H1 (cell line): ENCODE data around the gene RREB1. TPM values are rescaled to one million over a fixed set of nuclear protein-coding genes. Genes with fewer than 3 reads are reported as not detected.
A peak's percentile ranks its signal among the peaks of the same experiment; 100 is the strongest.

Experiments used
- CTCF ChIA-PET: fragments of 300-600 bp; sonication (Branson Sonifier 250); formaldehyde crosslinking; loops from one replicate; lab custom pipeline; 2021; ENCODE audit not compliant: partially characterized antibody; lab: Charles Lee
- POLR2A ChIA-PET: fragments of 300-600 bp; sonication (Branson Sonifier 250); formaldehyde crosslinking; loops from one replicate; lab custom pipeline; 2021; ENCODE audit warnings: inconsistent platforms; ENCODE audit not compliant: partially characterized antibody; lab: Charles Lee
- DNase-seq, 2 experiments: peaks; one replicate each; pipeline versions ENCODE4 v3.0.0 to v3.0.0-alpha.2; 2010 to 2022; ENCODE audit warnings: low spot score in 2 of 2, low read depth in 1 of 2, mixed read lengths in 1 of 2
- FAIRE-seq: peaks from 2 replicates; lab custom pipeline; 2011; peaks lifted over from hg19 to GRCh38; lab: Jason Lieb, UNC
- H2AFZ ChIP-seq: 2 replicates; pipeline ENCODE4 v1.8.1; 2012; ENCODE audit warnings: low read length, inconsistent platforms
- H2AK5ac ChIP-seq: 2 replicates; pipeline ENCODE4 v1.6.1; 2013; ENCODE audit warnings: low read depth, low read length
- H2BK120ac ChIP-seq: replicated peaks from 2 replicates; pipeline ENCODE3; 2013; ENCODE audit warnings: low read depth, low read length, inconsistent platforms
- H2BK12ac ChIP-seq: 2 replicates; pipeline ENCODE4 v1.6.1; 2013; ENCODE audit warnings: low read depth, low read length
- H2BK15ac ChIP-seq: 2 replicates; pipeline ENCODE4 v1.6.1; 2013; ENCODE audit warnings: low read length
- H2BK20ac ChIP-seq: 2 replicates; pipeline ENCODE4 v1.6.1; 2013; ENCODE audit warnings: low read length
- H2BK5ac ChIP-seq: 2 replicates; pipeline ENCODE4 v1.6.1; 2013; ENCODE audit warnings: low read depth, low read length
- H3K14ac ChIP-seq: 2 replicates; pipeline ENCODE4 v1.6.1; 2013; ENCODE audit warnings: inconsistent platforms; ENCODE audit not compliant: insufficient read length
- H3K18ac ChIP-seq: 2 replicates; pipeline ENCODE4 v1.6.1; 2013; ENCODE audit warnings: low read length; ENCODE audit errors: extremely low read depth
- H3K23ac ChIP-seq: 2 replicates; pipeline ENCODE4 v1.6.1; 2013; ENCODE audit warnings: inconsistent platforms; ENCODE audit not compliant: insufficient read length
- H3K23me2 ChIP-seq: 2 replicates; pipeline ENCODE4 v1.6.1; 2013; ENCODE audit warnings: low read depth, low read length
- H3K27ac ChIP-seq: 2 replicates; pipeline ENCODE4 v1.6.1; 2011; ENCODE audit warnings: low read depth, low read length, inconsistent platforms
- H3K27me3 ChIP-seq, 4 experiments: replicated peaks in 1 of 4; 1 replicate in 1 of 4; 2 replicates in 3 of 4; pipeline versions ENCODE4 v1.6.1 to v1.8.1; 2011 to 2013; ENCODE audit warnings: low read length in 3 of 4, mild to moderate bottlenecking in 3 of 4, inconsistent platforms in 2 of 4, mixed read lengths in 2 of 4, moderate library complexity in 1 of 4; ENCODE audit not compliant: control insufficient read depth in 3 of 4, insufficient read depth in 3 of 4; ENCODE audit errors: extremely low read depth in 1 of 4
- H3K36me3 ChIP-seq, 4 experiments: 2 replicates each; pipeline versions ENCODE4 v1.6.1 to v1.8.1; 2011 to 2013; ENCODE audit warnings: mild to moderate bottlenecking in 4 of 4, low read length in 3 of 4, moderate library complexity in 2 of 4, control low read depth in 1 of 4, inconsistent platforms in 1 of 4; ENCODE audit not compliant: insufficient read depth in 4 of 4, control insufficient read depth in 2 of 4
- H3K4ac ChIP-seq: replicated peaks from 2 replicates; pipeline ENCODE3; 2013; ENCODE audit warnings: low read length, low read depth, mixed read lengths, inconsistent platforms; ENCODE audit not compliant: insufficient read length
- H3K4me1 ChIP-seq, 4 experiments: replicated peaks in 1 of 4; 1 replicate in 1 of 4; 2 replicates in 3 of 4; pipeline versions ENCODE4 v1.6.1 to v1.8.1; 2011 to 2013; ENCODE audit warnings: low read length in 3 of 4, inconsistent platforms in 2 of 4, mixed read lengths in 1 of 4; ENCODE audit not compliant: insufficient read depth in 4 of 4, control insufficient read depth in 3 of 4
- H3K4me2 ChIP-seq, 2 experiments: 2 replicates each; pipeline versions ENCODE4 v1.6.1 to v1.8.1; 2011 to 2013; ENCODE audit warnings: low read depth in 2 of 2, low read length in 2 of 2, control low read depth in 1 of 2, inconsistent platforms in 1 of 2, mild to moderate bottlenecking in 1 of 2; ENCODE audit not compliant: insufficient read depth in 1 of 2
- H3K4me3 ChIP-seq, 4 experiments: fragments of 200-600, 300-600 bp in 1 of 4; sonication (generic), shearing (Covaris generic), sonication (Bioruptor Twin) in 1 of 4; 2 replicates each; pipeline versions ENCODE4 v1.5.1 to v1.8.1; 2011 to 2016; ENCODE audit warnings: low read length in 4 of 4, low read depth in 3 of 4, control low read depth in 2 of 4, inconsistent platforms in 2 of 4, mild to moderate bottlenecking in 2 of 4, mixed read lengths in 1 of 4, moderate library complexity in 1 of 4; ENCODE audit not compliant: insufficient read depth in 2 of 4; ENCODE audit errors: extremely low read depth in 1 of 4
- H3K56ac ChIP-seq: replicated peaks from 2 replicates; pipeline ENCODE3; 2013; ENCODE audit warnings: low read depth, mild to moderate bottlenecking, mixed read lengths, low read length, inconsistent platforms; ENCODE audit not compliant: insufficient read length
- H3K79me1 ChIP-seq: 2 replicates; pipeline ENCODE4 v1.6.1; 2013; ENCODE audit warnings: low read depth, low read length, control low read depth
- H3K79me2 ChIP-seq, 2 experiments: 2 replicates each; pipeline versions ENCODE4 v1.6.1 to v1.8.1; 2012 to 2013; ENCODE audit warnings: low read length in 2 of 2, mild to moderate bottlenecking in 2 of 2, inconsistent platforms in 1 of 2; ENCODE audit not compliant: insufficient read depth in 2 of 2, control insufficient read depth in 1 of 2
- H3K9ac ChIP-seq, 4 experiments: replicated peaks in 1 of 4; 1 replicate in 1 of 4; 2 replicates in 3 of 4; pipeline versions ENCODE4 v1.6.1 to v1.8.1; 2011 to 2013; ENCODE audit warnings: low read depth in 3 of 4, low read length in 3 of 4, control low read depth in 2 of 4, mild to moderate bottlenecking in 2 of 4, moderate library complexity in 2 of 4, inconsistent platforms in 1 of 4; ENCODE audit errors: extremely low read depth in 1 of 4
- H3K9me3 ChIP-seq, 2 experiments: 2 replicates each; pipeline versions ENCODE4 v1.6.1 to v1.8.1; 2012 to 2013; ENCODE audit warnings: mild to moderate bottlenecking in 2 of 2, moderate library complexity in 2 of 2, control low read depth in 1 of 2, inconsistent platforms in 1 of 2, low read depth in 1 of 2, low read length in 1 of 2, mixed read lengths in 1 of 2; ENCODE audit not compliant: insufficient read depth in 2 of 2
- H4K20me1 ChIP-seq, 2 experiments: replicated peaks in 1 of 2; 2 replicates each; pipeline versions ENCODE3 to v1.8.1; 2011 to 2013; ENCODE audit warnings: inconsistent platforms in 2 of 2, low read length in 2 of 2, mild to moderate bottlenecking in 1 of 2; ENCODE audit not compliant: insufficient read depth in 2 of 2, control insufficient read depth in 1 of 2
- H4K5ac ChIP-seq: 2 replicates; pipeline ENCODE4 v1.6.1; 2013; ENCODE audit warnings: low read length, low read depth, mixed read lengths, inconsistent platforms; ENCODE audit not compliant: insufficient read length
- H4K8ac ChIP-seq: 2 replicates; pipeline ENCODE4 v1.8.0; 2013; ENCODE audit warnings: mild to moderate bottlenecking, moderate library complexity, low read length, inconsistent platforms; ENCODE audit not compliant: insufficient read depth; ENCODE audit errors: extremely low read depth
- H4K91ac ChIP-seq: replicated peaks from 2 replicates; pipeline ENCODE3; 2013; ENCODE audit warnings: low read length, mixed read lengths, inconsistent platforms; ENCODE audit not compliant: insufficient read length
- EP300 ChIP-seq, 2 experiments: IDR thresholded peaks; 1 replicate in 1 of 2; 2 replicates in 1 of 2; pipeline ENCODE4 v1.6.1; 2011 to 2012; ENCODE audit warnings: low read depth in 2 of 2, low read length in 2 of 2, mild to moderate bottlenecking in 2 of 2, borderline replicate concordance in 1 of 2, inconsistent platforms in 1 of 2, moderate library complexity in 1 of 2
- POU5F1 ChIP-seq: IDR thresholded peaks from 2 replicates; pipeline ENCODE4 v1.6.1; 2011; ENCODE audit warnings: low read depth, mild to moderate bottlenecking, low read length, moderate library complexity
- RAD21 ChIP-seq, 2 experiments: IDR thresholded peaks in 1 of 2; conservative IDR thresholded peaks in 1 of 2; 2 replicates each; pipeline ENCODE4 v1.6.1; 2011; ENCODE audit warnings: low read depth in 2 of 2, low read length in 2 of 2, improper control_type of control experiment in 1 of 2, inconsistent platforms in 1 of 2, mild to moderate bottlenecking in 1 of 2, moderate library complexity in 1 of 2
- RNF2 ChIP-seq: fragments of 200-900, 300-1000 bp; sonication (generic); IDR thresholded peaks from 2 replicates; pipeline ENCODE4 v1.7.1; 2016; ENCODE audit warnings: borderline replicate concordance, low read depth, mild to moderate bottlenecking, antibody characterized with exemption, low read length; ENCODE audit not compliant: poor library complexity, severe bottlenecking; ENCODE audit errors: missing control alignments
- RXRA ChIP-seq: IDR thresholded peaks from 2 replicates; pipeline ENCODE4 v1.6.1; 2011; ENCODE audit warnings: low read depth, mild to moderate bottlenecking, low read length, moderate library complexity; ENCODE audit not compliant: insufficient read depth
- polyA plus RNA-seq, 7 experiments: library from polyadenylated mRNA; depleted of rRNA in 3 of 7; stranded (reverse) in 5 of 7; unstranded in 2 of 7; fragments of >200 nt in 5 of 7; fragments of 200-250 nt in 2 of 7; gene quantifications; 1 replicate in 5 of 7; 2 replicates in 1 of 7; 4 replicates in 1 of 7; pipeline versions ENCODE4 v1.2.1 to v1.2.3, GENCODE V29; 2011 to 2013; ENCODE audit warnings: missing spikeins in 2 of 7, mixed read lengths in 2 of 7
- total RNA-seq: library from RNA; stranded (reverse); fragmentation: NEBNext Ultra II Directional; extraction: Animal tissue kit (Norgen Biotek cat#: 25700); gene quantifications from 2 replicates; pipeline ENCODE4 v1.2.1, GENCODE V29; 2021

RREB1 gene
- total and polyA plus RNA-seq, 2 of the 8 experiments (the other 6 are each of a cell fraction or from before 2014, with no cell fraction given): 3.9 to 34.7 TPM

DNA sequence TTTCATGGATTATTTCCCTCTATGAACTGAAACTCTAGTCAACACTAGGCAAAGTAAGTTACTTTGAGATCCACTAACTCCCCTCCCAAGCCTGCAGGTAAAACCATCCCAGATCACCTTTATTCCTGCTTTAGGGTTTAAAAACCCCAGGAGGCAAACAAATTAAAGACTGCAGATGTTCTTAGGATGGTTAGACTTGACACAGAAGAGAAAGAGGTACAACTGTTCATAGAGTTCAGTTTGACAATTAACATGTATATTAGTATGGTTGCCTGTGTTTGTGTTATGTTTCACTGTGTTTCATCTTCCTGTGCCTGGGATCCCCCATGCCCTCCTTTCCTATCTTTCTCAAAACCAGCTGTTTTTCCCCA, 53.5 kb downstream of the RREB1 start:
- CTCF ChIA-PET: interaction anchor here (1.0 kb wide), 1 partner anchor 53 kb away, joined by 3 read pairs; no protein-coding TSS in a partner anchor
- FAIRE-seq: no peak
- peaks cover 3 to 4% of the 10 kb centered on the region in 2 experiments for H4K20me1 ChIP-seq
- no peak for TF ChIP-seq POU5F1
- no peak for TF ChIP-seq RNF2
- TF ChIP-seq RAD21 (IDR thresholded peaks at IDR 0.05 in 1 of 2, conservative IDR thresholded peaks at IDR 0.05 in 1 of 2; ENCODE audit: low read depth in 2 of 2, low read length in 2 of 2): no peak
- no peak for TF ChIP-seq RXRA
- no peak for TF ChIP-seq EP300 (IDR thresholded peaks at IDR 0.05; ENCODE audit: borderline replicate concordance in 1 of 2, low read depth in 2 of 2, low read length in 2 of 2)

More for the DNA sequence above, 53.5 kb downstream of the RREB1 start:
- no peak overlapping the region for H3K4me2 ChIP-seq
- no peak overlapping the region for H4K91ac ChIP-seq
- H4K5ac ChIP-seq: no peak overlapping the region
- H4K8ac ChIP-seq: no peak overlapping the region
- H3K36me3 ChIP-seq: no peaks in the 10 kb centered on the region
- no peak overlapping the region for H2BK20ac ChIP-seq
- H3K79me1 ChIP-seq: no peaks in the 10 kb centered on the region; the same call in 1 of the 2 replicates
- peaks cover 4 to 18% (median 15%) of the 10 kb centered on the region in 4 experiments for H3K4me1 ChIP-seq
- no peak overlapping the region for H3K23ac ChIP-seq
- 0 out of 2 replicates have a peak overlapping the region, but pooled peaks have one; percentile 11 for H2BK12ac ChIP-seq
- no peaks in the 10 kb centered on the region for H3K27me3 ChIP-seq
- H3K14ac ChIP-seq: no peak overlapping the region
- no peak overlapping the region for H3K27ac ChIP-seq
- no peak overlapping the region for H3K4ac ChIP-seq
- no peak overlapping the region for H3K9ac ChIP-seq
- no peak overlapping the region for H3K18ac ChIP-seq
- no peak overlapping the region for H2BK120ac ChIP-seq
- no peak overlapping the region; the same call in 1 of the 2 replicates for H2AK5ac ChIP-seq
- no peaks in the 10 kb centered on the region for H3K9me3 ChIP-seq
- H2BK15ac ChIP-seq: no peak overlapping the region
- H3K4me3 ChIP-seq: no peak overlapping the region
- H3K23me2 ChIP-seq: no peaks in the 10 kb centered on the region; the same call in 1 of the 2 replicates
- H3K56ac ChIP-seq: no peak overlapping the region
- POLR2A ChIA-PET: interaction anchor here (1.5 kb wide), 1 partner anchor 9 kb away, joined by 6 read pairs; no protein-coding TSS in a partner anchor
- no peak overlapping the region for H2AFZ ChIP-seq
- no peak overlapping the region for H2BK5ac ChIP-seq
- H3K79me2 ChIP-seq: peaks cover 0 to 57% of the 10 kb centered on the region in 2 experiments; a peak in 3 of 4 replicates
- no peak for DNase-seq
